Fibroblast of the aortic adventitia (primary cell): ENCODE measurements around the gene RND1. TPM values are rescaled to one million over a fixed set of nuclear protein-coding genes. Genes with fewer than 3 reads are reported as not detected.
"Not testable (repeated sequence)": the region's sequence is repeated elsewhere in the genome, so short reads cannot be mapped to it uniquely, and the experiment has no call there.

Experiments used
- DNase-seq: peaks from one replicate; pipeline ENCODE4 v3.0.0-alpha.2; 2010; ENCODE audit warnings: low read depth
- H3K4me3 ChIP-seq: 2 replicates; pipeline ENCODE4 v1.5.1; 2011; ENCODE audit warnings: low read depth, mild to moderate bottlenecking, control low read depth, low read length, moderate library complexity
- CTCF ChIP-seq: IDR thresholded peaks from 2 replicates; pipeline ENCODE4 v1.5.1; 2011; ENCODE audit warnings: mild to moderate bottlenecking, low read length, control low read depth, inconsistent platforms; ENCODE audit not compliant: insufficient read depth
- total RNA-seq: library from RNA; depleted of rRNA; stranded (reverse); fragments of >200 nt; gene quantifications from 2 replicates; pipeline ENCODE4 v1.2.3, GENCODE V29; 2012; ENCODE audit warnings: low replicate concordance

The RND1 gene
- total RNA-seq, 1 donor = 0.72 TPM

DNA sequence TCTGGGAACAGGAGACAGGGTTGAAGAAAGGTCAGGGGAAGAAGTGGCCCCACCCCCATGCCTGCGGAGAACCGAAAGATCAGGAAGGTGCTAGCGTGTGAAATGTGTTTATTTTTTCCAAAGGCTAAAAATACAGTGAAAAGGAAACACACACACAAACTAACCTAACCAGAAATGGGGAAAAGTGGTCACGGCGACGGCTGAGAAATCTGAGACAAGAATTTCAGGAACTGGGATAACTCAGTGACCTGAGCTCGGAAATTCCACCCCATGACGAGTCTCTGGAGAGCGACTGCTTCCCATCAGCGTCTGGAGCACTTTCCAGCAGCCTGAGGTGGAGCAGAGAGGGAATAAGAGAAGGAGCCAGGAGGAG, 16.6 kb upstream of the RND1 start:
- DNase-seq = peak; percentile 73
- TF ChIP-seq CTCF = no peak
- H3K4me3 ChIP-seq = peak overlapping the region; percentile 28

DNA sequence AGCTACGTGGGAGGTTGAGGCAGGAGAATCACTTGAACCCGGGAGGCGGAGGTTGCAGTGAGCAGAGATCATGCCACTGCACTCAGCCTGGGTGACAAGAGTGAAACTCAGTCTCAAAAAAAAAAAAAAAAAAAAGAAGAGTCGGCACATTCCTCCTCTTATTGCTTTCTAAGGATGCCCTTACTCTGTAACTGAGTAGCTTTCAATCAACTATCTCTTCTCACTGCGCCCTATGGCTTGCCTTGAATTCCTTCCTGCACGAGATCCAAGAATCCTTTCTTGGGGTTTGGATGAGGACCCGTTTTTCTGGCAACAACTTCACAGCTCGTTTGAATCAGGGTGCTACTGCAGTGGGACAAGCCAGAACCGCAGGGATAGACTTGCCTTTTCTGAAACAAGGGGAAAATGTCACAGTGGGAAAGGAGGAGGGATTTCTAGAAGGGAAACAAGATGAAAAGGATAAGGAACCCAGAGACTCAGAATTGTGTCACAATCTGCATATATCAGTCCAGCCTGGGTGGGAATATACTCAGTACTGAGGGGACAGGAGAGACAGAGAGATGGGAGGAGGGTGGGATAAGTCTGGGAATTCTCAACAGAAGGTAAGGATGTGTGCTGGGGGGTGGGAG, 16.1 kb upstream of the RND1 start:
- H3K4me3 ChIP-seq = peak overlapping the region; percentile 28

DNA sequence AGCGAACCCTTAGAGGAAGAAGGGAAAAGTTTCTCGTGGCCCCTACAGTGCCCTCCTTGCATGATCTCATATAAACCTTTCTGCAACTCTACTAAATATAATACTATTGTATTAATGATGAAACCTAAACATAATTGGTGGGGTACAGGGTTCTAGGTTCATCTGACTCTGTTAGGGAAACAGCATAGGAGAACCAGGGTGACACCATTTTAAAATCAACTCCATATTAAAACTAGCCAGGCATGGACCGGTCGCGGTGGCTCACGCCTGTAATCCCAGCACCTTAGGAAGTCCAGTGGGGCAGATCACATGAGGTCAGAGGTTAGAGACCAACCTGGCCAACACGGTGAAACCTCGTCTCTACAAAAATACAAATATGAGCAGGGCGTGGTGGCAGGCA, 15.0 kb upstream of the RND1 start:
- no peak for TF ChIP-seq CTCF
- no peak for DNase-seq
- H3K4me3 ChIP-seq = no peak overlapping the region

More for the DNA sequence above, 16.1 kb upstream of the RND1 start:
- no peak for TF ChIP-seq CTCF
- peak; percentile 45 for DNase-seq

DNA sequence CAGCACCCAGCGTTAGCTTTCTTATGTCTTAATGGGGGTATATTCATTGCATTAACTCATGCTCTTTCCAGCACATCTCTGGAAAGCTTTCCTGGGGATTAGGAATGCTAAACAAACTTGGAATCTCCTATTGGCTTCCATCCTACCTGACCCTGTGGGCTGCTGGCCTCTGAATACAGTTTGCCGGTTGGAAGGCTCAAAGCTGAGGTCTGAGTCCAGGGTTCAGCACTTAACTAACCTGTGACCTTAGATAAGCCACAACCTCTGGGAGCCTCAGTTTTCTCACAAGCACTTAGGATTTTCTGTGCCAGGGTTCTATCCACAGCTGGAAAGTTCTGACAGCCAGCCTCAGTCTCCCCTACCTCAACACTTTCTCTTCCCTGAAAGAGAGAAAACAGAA, 12.9 kb upstream of the RND1 start:
- DNase-seq = no peak
- H3K4me3 ChIP-seq = no peak overlapping the region
- TF ChIP-seq CTCF = no peak

- DNase-seq = peak; percentile 69
- H3K4me3 ChIP-seq = no peak overlapping the region
- no peak for TF ChIP-seq CTCF
These were observed 10.4 kb upstream of the RND1 start for GRCh38 chr12:48875944-48876515.

- not testable (repeated sequence) for H3K4me3 ChIP-seq, DNase-seq
These were observed 7.9 kb upstream of the RND1 start for GRCh38 chr12:48873534-48873933.

GRCh38 chr12:48873096-48873495, 7.4 kb upstream of the RND1 start:
- peak; percentile 78 for DNase-seq
- no peak for TF ChIP-seq CTCF
- no peak overlapping the region for H3K4me3 ChIP-seq
